Cardiac muscle cell (in vitro differentiated cells and primary cell): ENCODE measurements around the gene NEIL3. TPM values are rescaled to one million over a fixed set of nuclear protein-coding genes. Genes with fewer than 3 reads are reported as not detected.

ENCODE experiments used
- DNase-seq, 2 donors: peaks; one replicate each; pipeline versions ENCODE4 v3.0.0 to v3.0.0-alpha.2; 2010 to 2017; ENCODE audit warnings: low read depth in 1 of 2, low spot score in 1 of 2
- H3K27ac ChIP-seq: fragments of 200-600 bp; sonication (generic); 2 replicates; pipeline ENCODE4 v1.5.1; 2016
- H3K27me3 ChIP-seq: fragments of 200-600 bp; sonication (generic); 2 replicates; pipeline ENCODE4 v1.6.0; 2016; ENCODE audit warnings: control low read depth
- H3K36me3 ChIP-seq: fragments of 200-600 bp; sonication (generic); 2 replicates; pipeline ENCODE4 v1.5.1; 2016; ENCODE audit warnings: control low read depth
- H3K4me1 ChIP-seq: fragments of 200-600 bp; sonication (generic); 2 replicates; pipeline ENCODE4 v1.8.1; 2017; ENCODE audit warnings: low read depth, mild to moderate bottlenecking, mixed run types
- H3K4me3 ChIP-seq: fragments of 200-600 bp; sonication (generic); 2 replicates; pipeline ENCODE4 v1.5.1; 2016; ENCODE audit warnings: mild to moderate bottlenecking
- H3K9me3 ChIP-seq: fragments of 200-600 bp; sonication (generic); 2 replicates; pipeline ENCODE4 v1.5.1; 2017; ENCODE audit warnings: low read depth, mild to moderate bottlenecking, control low read depth
- CTCF ChIP-seq: IDR thresholded peaks from 2 replicates; pipeline ENCODE4 v1.5.1; 2012; ENCODE audit warnings: low read depth, mild to moderate bottlenecking, low read length
- polyA plus RNA-seq: library from polyadenylated mRNA; unstranded; fragments of >200 nt; fragmentation: Nextera tagmentation; extraction: Ambion mirVana; gene quantifications from 2 replicates; pipeline ENCODE4 v1.2.1, GENCODE V29; 2016
- total RNA-seq: library from RNA; depleted of rRNA; stranded (reverse); fragments of >200 nt; gene quantifications from 2 replicates; pipeline ENCODE4 v1.2.3, GENCODE V29; 2016

Gene NEIL3
- total and polyA plus RNA-seq, 2 experiments from 2014 or later: 2.0 to 7.4 TPM

- peak in 1 of 2 donors; percentile 52 for DNase-seq
- no peak for TF ChIP-seq CTCF
- Histone ChIP-seq H3K36me3 (no peaks in the 10 kb centered on the region), H3K27me3 (no peaks in the 10 kb centered on the region), H3K27ac (no peak overlapping the region), H3K4me3 (no peak overlapping the region), H3K9me3 (no peaks in the 10 kb centered on the region), H3K4me1 (peaks cover 4% of the 10 kb centered on the region)
These were observed 3.6 kb downstream of the NEIL3 start for GRCh38 chr4:177313263-177313662.

- no peak for DNase-seq
- Histone ChIP-seq H3K36me3 (no peaks in the 10 kb centered on the region), H3K9me3 (no peaks in the 10 kb centered on the region), H3K4me3 (no peak overlapping the region), H3K27ac (no peak overlapping the region), H3K27me3 (no peaks in the 10 kb centered on the region), H3K4me1 (no peaks in the 10 kb centered on the region)
- no peak for TF ChIP-seq CTCF
These were observed 6.2 kb downstream of the NEIL3 start for GRCh38 chr4:177315767-177316464.

GRCh38 chr4:177320721-177321120 lies 11.0 kb downstream of the NEIL3 start:
- no peak for DNase-seq
- H3K36me3 ChIP-seq: no peaks in the 10 kb centered on the region
- H3K4me3 ChIP-seq: no peak overlapping the region
- TF ChIP-seq CTCF: no peak
- H3K9me3 ChIP-seq: no peaks in the 10 kb centered on the region
- H3K4me1 ChIP-seq: peaks cover 9% of the 10 kb centered on the region
- no peaks in the 10 kb centered on the region for H3K27me3 ChIP-seq
- no peak overlapping the region for H3K27ac ChIP-seq

GRCh38 chr4:177321647-177322046 lies 12.0 kb downstream of the NEIL3 start:
- TF ChIP-seq CTCF: no peak
- peaks cover 9% of the 10 kb centered on the region for H3K4me1 ChIP-seq
- no peaks in the 10 kb centered on the region for H3K27me3 ChIP-seq
- no peak for DNase-seq
- no peaks in the 10 kb centered on the region for H3K9me3 ChIP-seq
- H3K27ac ChIP-seq: no peak overlapping the region
- no peaks in the 10 kb centered on the region for H3K36me3 ChIP-seq
- H3K4me3 ChIP-seq: no peak overlapping the region

GRCh38 chr4:177322266-177322665 lies 12.6 kb downstream of the NEIL3 start:
- Histone ChIP-seq H3K27ac (no peak overlapping the region), H3K9me3 (no peaks in the 10 kb centered on the region), H3K27me3 (no peaks in the 10 kb centered on the region), H3K4me3 (no peak overlapping the region), H3K36me3 (no peaks in the 10 kb centered on the region), H3K4me1 (peaks cover 9% of the 10 kb centered on the region)
- peak in 1 of 2 donors; percentile 41 for DNase-seq
- TF ChIP-seq CTCF: no peak
